ENCODE results near the gene TUBB. TPM values are rescaled to one million over a fixed set of nuclear protein-coding genes. Genes with fewer than 3 reads are reported as not detected.

TUBB gene
- total RNA-seq, 2 experiments from 2014 or later = 1,244 to 1,346 TPM

DNA sequence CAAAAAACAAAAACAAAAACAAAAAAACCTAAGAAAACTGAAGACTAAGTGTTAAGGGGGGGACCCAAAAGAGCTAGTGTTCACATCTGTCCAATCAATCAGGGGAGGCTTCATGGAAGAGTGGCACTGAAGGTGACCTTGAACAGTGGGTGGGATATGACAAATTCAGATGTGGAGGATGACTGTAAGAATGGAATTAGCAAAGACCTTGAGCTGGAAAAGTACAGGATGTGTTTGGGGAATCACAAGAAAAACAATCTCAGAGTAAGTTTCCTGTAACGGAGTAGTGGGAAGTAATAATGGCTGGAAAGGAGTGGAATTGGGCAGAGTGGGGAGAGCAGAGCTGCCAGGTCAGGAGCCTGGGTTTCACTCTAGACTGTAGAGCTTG, 27.1 kb downstream of the TUBB start:
- BruUV-seq (replicated peaks) = no TSS peak
- H3K27ac ChIP-seq (ENCODE audit: low read depth, low read length, poor library complexity, severe bottlenecking) = no peak overlapping the region
- peaks cover 21% of the 10 kb centered on the region for H3K4me1 ChIP-seq (ENCODE audit: insufficient read depth, low read length, poor library complexity, severe bottlenecking)
- CTCF ChIA-PET (ENCODE audit: unreplicated experiment) = no interaction called here
- intact Hi-C loops (cut with micrococcal nuclease; ENCODE audit: unreplicated experiment) = no loop called here
- no peak overlapping the region for H2AFZ ChIP-seq (ENCODE audit: low read length)
- TF ChIP-seq, protein P1, sequence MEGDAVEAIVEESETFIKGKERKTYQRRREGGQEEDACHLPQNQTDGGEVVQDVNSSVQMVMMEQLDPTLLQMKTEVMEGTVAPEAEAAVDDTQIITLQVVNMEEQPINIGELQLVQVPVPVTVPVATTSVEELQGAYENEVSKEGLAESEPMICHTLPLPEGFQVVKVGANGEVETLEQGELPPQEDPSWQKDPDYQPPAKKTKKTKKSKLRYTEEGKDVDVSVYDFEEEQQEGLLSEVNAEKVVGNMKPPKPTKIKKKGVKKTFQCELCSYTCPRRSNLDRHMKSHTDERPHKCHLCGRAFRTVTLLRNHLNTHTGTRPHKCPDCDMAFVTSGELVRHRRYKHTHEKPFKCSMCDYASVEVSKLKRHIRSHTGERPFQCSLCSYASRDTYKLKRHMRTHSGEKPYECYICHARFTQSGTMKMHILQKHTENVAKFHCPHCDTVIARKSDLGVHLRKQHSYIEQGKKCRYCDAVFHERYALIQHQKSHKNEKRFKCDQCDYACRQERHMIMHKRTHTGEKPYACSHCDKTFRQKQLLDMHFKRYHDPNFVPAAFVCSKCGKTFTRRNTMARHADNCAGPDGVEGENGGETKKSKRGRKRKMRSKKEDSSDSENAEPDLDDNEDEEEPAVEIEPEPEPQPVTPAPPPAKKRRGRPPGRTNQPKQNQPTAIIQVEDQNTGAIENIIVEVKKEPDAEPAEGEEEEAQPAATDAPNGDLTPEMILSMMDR (conservative IDR thresholded peaks at IDR 0.05; ENCODE audit: low read length) = no peak
- TF ChIP-seq EZH2phosphoT487 (IDR thresholded peaks at IDR 0.05; ENCODE audit: borderline replicate concordance, low read depth, low read length) = no peak
- no peaks in the 10 kb centered on the region for H3K36me3 ChIP-seq (ENCODE audit: insufficient read depth, low read length)
- no peaks in the 10 kb centered on the region for H3K9me3 ChIP-seq (ENCODE audit: low read length)
- no peaks in the 10 kb centered on the region for H3K9me2 ChIP-seq (ENCODE audit: insufficient read depth, low read length)
- H4K20me1 ChIP-seq (ENCODE audit: insufficient read depth, low read length) = no peaks in the 10 kb centered on the region
- H3K4me2 ChIP-seq (ENCODE audit: low read length) = no peak overlapping the region
- no peaks in the 10 kb centered on the region; the same call in 1 of the 2 replicates for H3K79me2 ChIP-seq (ENCODE audit: insufficient read depth, low read depth, low read length)
- no peak overlapping the region for H3K4me3 ChIP-seq (ENCODE audit: low read depth, low read length, poor library complexity, severe bottlenecking)
- no peak for DNase-seq (ENCODE audit: low spot score)
- POLR2A ChIA-PET = interaction anchor here (0.5 kb wide), 1 partner anchor 36 kb away, joined by 3 read pairs; no protein-coding TSS in a partner anchor

- ChIA-PET POLR2A (no interaction called here), CTCF (ENCODE audit: unreplicated experiment) (no interaction called here)
- Histone ChIP-seq H2AFZ (ENCODE audit: low read length) (no peak overlapping the region), H3K27ac (ENCODE audit: low read depth, low read length, poor library complexity, severe bottlenecking) (no peak overlapping the region), H3K4me2 (ENCODE audit: low read length) (no peak overlapping the region), H4K20me1 (ENCODE audit: insufficient read depth, low read length) (no peaks in the 10 kb centered on the region), H3K36me3 (ENCODE audit: insufficient read depth, low read length) (no peaks in the 10 kb centered on the region), H3K9me2 (ENCODE audit: insufficient read depth, low read length) (no peaks in the 10 kb centered on the region), H3K4me3 (ENCODE audit: low read depth, low read length, poor library complexity, severe bottlenecking) (no peak overlapping the region), H3K9me3 (ENCODE audit: low read length) (no peaks in the 10 kb centered on the region), H3K4me1 (ENCODE audit: insufficient read depth, low read length, poor library complexity, severe bottlenecking) (peaks cover 18% of the 10 kb centered on the region), H3K79me2 (ENCODE audit: insufficient read depth, low read depth, low read length) (no peaks in the 10 kb centered on the region)
- intact Hi-C loops (cut with micrococcal nuclease; ENCODE audit: unreplicated experiment) = no loop called here
- no TSS peak for BruUV-seq (replicated peaks)
- DNase-seq (ENCODE audit: low spot score) = no peak
- TF ChIP-seq, protein P1 (conservative IDR thresholded peaks at IDR 0.05; ENCODE audit: low read length) = no peak
- no peak for TF ChIP-seq EZH2phosphoT487 (IDR thresholded peaks at IDR 0.05; ENCODE audit: borderline replicate concordance, low read depth, low read length)
Observed at GRCh38 chr6:30747902-30748769, 28.0 kb downstream of the TUBB start.

All from OCI-LY7 (cell line).